HCT116 (cell line): Measurements from ENCODE around the gene MBNL2. TPM values are rescaled to one million over a fixed set of nuclear protein-coding genes. Genes with fewer than 3 reads are reported as not detected.

Experiments used
- ATAC-seq: fragments of 200-7000 bp; cut with Tn5 transposase; 2 replicates; pipeline ENCODE4 v1.9.1; 2020; ENCODE audit warnings: mild to moderate bottlenecking, moderate library complexity
- BruUV-seq: library from RNA; stranded (reverse); fragments of 400-500 nt; replicated peaks from 2 replicates; lab custom pipeline; 2021; lab: Mats Ljungman, UMichigan
- CTCF ChIA-PET: fragments of 300-600 bp; sonication (Branson Sonifier 250); formaldehyde crosslinking; loops from one replicate; lab custom pipeline; 2021; ENCODE audit warnings: antibody characterized with exemption; lab: Charles Lee
- POLR2A ChIA-PET: fragments of 300-600, 350-600 bp; sonication (Branson Sonifier 250); formaldehyde crosslinking; loops from one replicate; lab custom pipeline; 2021; ENCODE audit warnings: antibody characterized with exemption; lab: Charles Lee
- RAD21 ChIA-PET, 2 experiments: fragments of 300-600 bp; sonication (Branson Sonifier 250); formaldehyde crosslinking; loops; one replicate each; lab custom pipeline; 2023; ENCODE audit warnings: low total read pairs in 2 of 2; ENCODE audit not compliant: uncharacterized antibody in 2 of 2, unreplicated experiment in 2 of 2, low non-redundant PET in 1 of 2; lab: Charles Lee
- DNase-seq: peaks from one replicate; pipeline ENCODE4 v3.0.0-alpha.2; 2010; ENCODE audit warnings: low read depth, low spot score
- H2AFZ ChIP-seq: fragments of 200-600 bp; shearing (Covaris generic), sonication (generic); 2 replicates; pipeline ENCODE4 v1.6.1; 2017; ENCODE audit warnings: low read depth, mixed run types, mixed read lengths, antibody characterized with exemption, low read length; ENCODE audit not compliant: poor library complexity, severe bottlenecking
- H3K27ac ChIP-seq: 2 replicates; pipeline ENCODE4 v1.5.1; 2012; ENCODE audit warnings: low read depth, low read length
- H3K27me3 ChIP-seq: fragments of 200-600 bp; sonication (generic); 2 replicates; pipeline ENCODE4 v1.6.1; 2016; ENCODE audit warnings: mixed run types, low read length, mixed read lengths; ENCODE audit not compliant: insufficient read depth
- H3K36me3 ChIP-seq, 2 experiments: fragments of 200-500 bp in 1 of 2; fragments of 200-600 bp in 1 of 2; sonication (Bioruptor generic) in 1 of 2; sonication (generic) in 1 of 2; 2 replicates each; pipeline versions ENCODE4 v1.5.1 to v1.6.1; 2014 to 2016; ENCODE audit warnings: low read length in 2 of 2, inconsistent platforms in 1 of 2, mixed read lengths in 1 of 2, mixed run types in 1 of 2; ENCODE audit not compliant: insufficient read depth in 2 of 2, control insufficient read depth in 1 of 2
- H3K4me1 ChIP-seq, 2 experiments: fragments of 200-600 bp in 1 of 2; sonication (generic) in 1 of 2; 2 replicates each; pipeline versions ENCODE4 v1.5.1 to v1.6.1; 2012 to 2017; ENCODE audit warnings: low read length in 2 of 2, inconsistent platforms in 1 of 2, mild to moderate bottlenecking in 1 of 2, mixed read lengths in 1 of 2, mixed run types in 1 of 2, moderate library complexity in 1 of 2; ENCODE audit not compliant: insufficient read depth in 2 of 2, control insufficient read depth in 1 of 2
- H3K4me2 ChIP-seq: fragments of 200-600 bp; sonication (generic); 2 replicates; pipeline ENCODE4 v1.6.1; 2017; ENCODE audit warnings: mixed run types, low read length, mixed read lengths
- H3K4me3 ChIP-seq, 2 experiments: fragments of 200-600 bp in 1 of 2; sonication (generic) in 1 of 2; replicated peaks in 1 of 2; 2 replicates each; pipeline ENCODE4 v1.5.1; 2011 to 2016; ENCODE audit warnings: low read length in 2 of 2, control low read depth in 1 of 2, low read depth in 1 of 2, mild to moderate bottlenecking in 1 of 2, mixed read lengths in 1 of 2, mixed run types in 1 of 2
- H3K79me2 ChIP-seq: fragments of 200-600 bp; sonication (generic); 2 replicates; pipeline ENCODE4 v1.6.1; 2017; ENCODE audit warnings: mild to moderate bottlenecking, mixed run types, low read length, moderate library complexity, mixed read lengths; ENCODE audit not compliant: insufficient read depth
- H3K9ac ChIP-seq: fragments of 200-600 bp; sonication (generic); 2 replicates; pipeline ENCODE4 v1.6.1; 2016; ENCODE audit warnings: low read length, mixed read lengths
- H3K9me2 ChIP-seq: fragments of 200-600 bp; sonication (generic), shearing (Covaris generic); 2 replicates; pipeline ENCODE4 v1.6.1; 2017; ENCODE audit warnings: mixed run types, mild to moderate bottlenecking, moderate library complexity; ENCODE audit not compliant: insufficient read depth
- H3K9me3 ChIP-seq, 2 experiments: fragments of 200-500 bp in 1 of 2; fragments of 200-600 bp in 1 of 2; sonication (Bioruptor generic) in 1 of 2; sonication (generic) in 1 of 2; 2 replicates each; pipeline ENCODE4 v1.6.1; 2014 to 2017; ENCODE audit warnings: low read length in 2 of 2, mixed read lengths in 2 of 2, inconsistent platforms in 1 of 2, low read depth in 1 of 2, mild to moderate bottlenecking in 1 of 2, mixed run types in 1 of 2, moderate library complexity in 1 of 2; ENCODE audit not compliant: control insufficient read depth in 1 of 2, insufficient read depth in 1 of 2
- H4K20me1 ChIP-seq: fragments of 200-600 bp; sonication (generic), shearing (Covaris generic); 2 replicates; pipeline ENCODE4 v1.6.1; 2017; ENCODE audit warnings: mixed run types, mild to moderate bottlenecking, moderate library complexity; ENCODE audit not compliant: insufficient read depth
- ATF3 ChIP-seq: IDR thresholded peaks from 2 replicates; pipeline ENCODE4 v1.6.1; 2012
- CBX3 ChIP-seq: IDR thresholded peaks from 2 replicates; pipeline ENCODE4 v1.6.1; 2012; ENCODE audit warnings: low read depth
- CEBPB ChIP-seq: IDR thresholded peaks from 2 replicates; pipeline ENCODE4 v1.6.1; 2012; ENCODE audit warnings: low read depth
- CTCF ChIP-seq, 3 experiments: fragments of 200-600 bp in 1 of 3; sonication (generic) in 1 of 3; IDR thresholded peaks in 2 of 3; conservative IDR thresholded peaks in 1 of 3; 2 replicates each; pipeline ENCODE4 v1.5.1; 2012 to 2017; ENCODE audit warnings: low read depth in 2 of 3, low read length in 2 of 3, antibody characterized with exemption in 1 of 3, borderline replicate concordance in 1 of 3, control low read depth in 1 of 3, mild to moderate bottlenecking in 1 of 3, mixed read lengths in 1 of 3, mixed run types in 1 of 3, moderate library complexity in 1 of 3; ENCODE audit not compliant: insufficient read depth in 1 of 3
- EGR1 ChIP-seq: IDR thresholded peaks from 2 replicates; pipeline ENCODE4 v1.6.1; 2012; ENCODE audit warnings: low read depth
- ELF1 ChIP-seq: IDR thresholded peaks from 2 replicates; pipeline ENCODE4 v1.6.1; 2012; ENCODE audit warnings: low read depth, borderline replicate concordance
- EZH2 ChIP-seq: fragments of 200-600 bp; sonication (generic); IDR thresholded peaks from 2 replicates; pipeline ENCODE4 v1.6.1; 2017; ENCODE audit warnings: antibody characterized with exemption, mixed run types
- EZH2phosphoT487 ChIP-seq: fragments of 200-600 bp; IDR thresholded peaks from 2 replicates; pipeline ENCODE4 v1.6.1; 2018; ENCODE audit warnings: antibody characterized with exemption, borderline replicate concordance
- FOSL1 ChIP-seq: IDR thresholded peaks from 2 replicates; pipeline ENCODE4 v1.6.1; 2012; ENCODE audit warnings: low read depth
- JUND ChIP-seq: IDR thresholded peaks from 2 replicates; pipeline ENCODE4 v1.6.1; 2012
- POLR2A ChIP-seq: IDR thresholded peaks from 2 replicates; pipeline ENCODE4 v1.7.0; 2011; ENCODE audit warnings: borderline replicate concordance; ENCODE audit not compliant: insufficient read depth, insufficient read length; ENCODE audit errors: extremely low read depth
- POLR2AphosphoS5 ChIP-seq: IDR thresholded peaks from 2 replicates; pipeline ENCODE4 v1.6.1; 2011; ENCODE audit warnings: mild to moderate bottlenecking, low read depth, low read length, moderate library complexity
- SIN3A ChIP-seq: IDR thresholded peaks from 2 replicates; pipeline ENCODE4 v1.6.1; 2012; ENCODE audit warnings: low read depth
- SP1 ChIP-seq: IDR thresholded peaks from 2 replicates; pipeline ENCODE4 v1.6.1; 2012; ENCODE audit warnings: low read depth
- SRF ChIP-seq: IDR thresholded peaks from 2 replicates; pipeline ENCODE4 v1.6.1; 2012; ENCODE audit warnings: low read depth
- TCF7L2 ChIP-seq: IDR thresholded peaks from 2 replicates; pipeline ENCODE4 v1.7.0; 2011; ENCODE audit warnings: borderline replicate concordance, inconsistent platforms; ENCODE audit not compliant: insufficient read depth, insufficient read length; ENCODE audit errors: extremely low read depth
- YY1 ChIP-seq: IDR thresholded peaks from 2 replicates; pipeline ENCODE4 v1.6.1; 2011; ENCODE audit warnings: low read length, low read depth, moderate library complexity, mild to moderate bottlenecking; ENCODE audit not compliant: insufficient replicate concordance; ENCODE audit errors: extremely low read depth
- ZBTB33 ChIP-seq: IDR thresholded peaks from 2 replicates; pipeline ENCODE4 v1.6.1; 2011; ENCODE audit warnings: mild to moderate bottlenecking, low read length, moderate library complexity; ENCODE audit not compliant: insufficient replicate concordance; ENCODE audit errors: extremely low read depth
- ZFX ChIP-seq: fragments of 450-650 bp; IDR thresholded peaks from 2 replicates; pipeline ENCODE4 v1.6.1; 2017
- ZNF274 ChIP-seq: fragments of 200-500 bp; sonication (Bioruptor generic); IDR thresholded peaks from 2 replicates; pipeline ENCODE4 v1.6.1; 2014; ENCODE audit warnings: mild to moderate bottlenecking, low read depth, low read length, inconsistent platforms
- intact Hi-C: fragments of 100-400 bp; cut with micrococcal nuclease; formaldehyde crosslinking; loops from 2 replicates; pipeline ENCODE4 v1.10.0; 2022
- total RNA-seq: library from RNA; stranded (reverse); gene quantifications from one replicate; pipeline ENCODE4 v1.2.1, GENCODE V29; 2021; ENCODE audit not compliant: unreplicated experiment

The MBNL2 gene
- total RNA-seq, 1 experiment from 2014 or later = 73.9 TPM

- BruUV-seq = TSS peak; percentile 25
- Histone ChIP-seq H2AFZ (no peak overlapping the region), H3K4me2 (no peak overlapping the region), H3K27me3 (no peaks in the 10 kb centered on the region), H3K9me3 (no peaks in the 10 kb centered on the region), H3K36me3 (peaks cover 2 to 3% of the 10 kb centered on the region in 2 experiments; a peak in 1 of 4 replicates), H3K79me2 (0 out of 2 replicates have a peak, but pooled peaks cover 4% of the 10 kb centered on the region), H3K27ac (no peak overlapping the region), H3K4me1 (no peaks in the 10 kb centered on the region; a peak in 1 of 4 replicates), H3K9ac (no peak overlapping the region), H4K20me1 (no peaks in the 10 kb centered on the region), H3K9me2 (no peaks in the 10 kb centered on the region), H3K4me3 (no peak overlapping the region)
- CTCF ChIA-PET = no interaction called here
- ATAC-seq (no peak), DNase-seq (no peak)
- POLR2A ChIA-PET = no interaction called here
- TF ChIP-seq ZNF274 (no peak), ZBTB33 (no peak), CTCF (IDR thresholded peaks at IDR 0.05 in 2 of 3, conservative IDR thresholded peaks at IDR 0.05 in 1 of 3; ENCODE audit: borderline replicate concordance in 1 of 3, insufficient read depth in 1 of 3, low read depth in 2 of 3, low read length in 2 of 3) (no peak), YY1 (no peak), CBX3 (no peak), EZH2 (no peak), SP1 (no peak), POLR2A (no peak), ELF1 (no peak), ATF3 (no peak), SRF (no peak), FOSL1 (no peak), EGR1 (no peak), JUND (no peak), POLR2AphosphoS5 (no peak), CEBPB (no peak), ZFX (no peak), SIN3A (no peak), EZH2phosphoT487 (no peak), TCF7L2 (no peak)
- RAD21 ChIA-PET = no interaction called here
- intact Hi-C loops = no loop called here
These were observed 112.6 kb downstream of the MBNL2 start for GRCh38 chr13:97334690-97335089.
